Non-pigmented ciliary epithelial cell (primary cell): ENCODE data around the gene LDLRAD3.
A peak's percentile ranks its signal among the peaks of the same experiment; 100 is the strongest.

Experiments
- DNase-seq: peaks from one replicate; pipeline ENCODE4 v3.0.0-alpha.2; 2010; ENCODE audit warnings: low read depth

The LDLRAD3 gene

DNA sequence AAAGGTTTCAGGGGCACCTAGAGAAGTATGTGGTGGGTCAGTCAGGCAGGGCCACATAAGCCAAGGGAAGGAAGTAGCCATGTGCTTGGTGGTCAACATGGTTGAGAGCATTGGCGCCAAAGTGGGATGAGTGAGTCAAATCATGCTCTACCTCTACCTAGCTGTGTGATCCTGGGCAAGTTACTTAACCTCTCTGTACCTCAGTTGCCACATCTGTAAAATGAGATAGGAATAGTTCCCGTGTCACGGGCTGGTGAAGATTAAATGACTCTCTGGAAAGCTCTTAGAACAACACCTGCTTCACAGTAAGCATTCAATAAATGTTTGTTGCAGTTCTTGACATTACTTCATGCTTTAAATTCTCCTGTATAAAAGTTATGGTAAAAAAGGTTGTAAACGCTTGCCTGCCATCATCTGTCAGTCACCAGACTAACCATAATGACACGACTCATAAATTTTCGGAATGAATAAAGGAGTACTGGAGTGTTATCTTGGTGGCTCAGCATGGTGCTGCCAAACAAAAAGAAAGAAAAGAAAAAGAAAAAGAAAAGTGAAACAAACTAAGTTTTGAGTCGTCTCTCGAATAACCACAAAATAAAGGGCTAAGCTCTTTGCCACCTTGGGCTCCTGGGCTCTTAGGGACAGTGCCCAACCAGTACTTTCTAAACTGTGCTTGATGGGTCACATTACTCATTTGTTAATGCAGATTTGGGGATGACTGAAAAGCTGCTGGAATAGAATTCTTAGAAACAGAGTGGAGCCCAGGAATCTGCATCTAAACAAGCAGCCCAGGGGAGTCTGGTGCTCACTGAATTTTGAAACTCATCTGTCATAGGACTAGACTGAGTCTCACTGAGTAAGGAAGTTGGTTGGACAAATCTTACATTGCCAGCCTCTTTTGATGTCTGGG is 107.6 kb downstream of the LDLRAD3 start:
- no peak for DNase-seq

DNA sequence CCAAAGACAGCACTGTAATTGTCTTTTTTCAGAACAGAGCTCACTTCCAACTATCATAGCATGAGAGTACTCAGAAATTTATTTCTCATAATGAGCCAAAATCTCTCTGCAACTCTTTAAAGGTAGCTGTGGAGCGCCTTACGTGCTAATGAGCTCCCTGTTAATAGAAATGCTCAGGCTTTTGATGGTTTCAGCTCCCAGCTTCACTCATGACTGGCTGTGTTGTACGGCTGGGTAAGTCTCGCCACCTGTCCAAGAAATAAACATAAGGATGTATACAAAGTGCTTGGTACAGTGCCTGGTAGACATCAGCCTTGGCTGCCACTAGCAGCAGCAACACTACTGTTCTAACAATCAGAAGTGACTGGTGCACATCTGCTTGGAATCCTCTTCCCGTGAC is 109.4 kb downstream of the LDLRAD3 start:
- DNase-seq, result no peak

DNA sequence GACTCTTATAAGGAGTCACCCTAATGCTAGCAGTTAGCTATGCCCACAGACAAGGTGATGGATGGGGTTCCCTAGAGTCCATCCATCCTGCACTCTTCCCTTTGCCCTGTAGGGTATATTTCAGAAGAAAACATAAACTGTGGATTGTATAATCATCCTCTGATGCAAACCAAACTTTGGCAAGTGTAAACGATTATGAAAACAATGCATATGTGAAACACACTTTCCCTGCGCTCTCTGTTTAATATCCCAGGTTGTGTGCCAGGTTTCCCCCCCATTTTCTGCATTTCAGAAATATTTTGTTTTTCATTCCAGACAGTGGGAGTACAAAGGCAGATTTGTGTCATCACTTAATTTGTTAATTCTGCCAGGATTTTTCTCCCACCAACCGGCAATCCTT is 110.0 kb downstream of the LDLRAD3 start:
- DNase-seq, result no peak

DNA sequence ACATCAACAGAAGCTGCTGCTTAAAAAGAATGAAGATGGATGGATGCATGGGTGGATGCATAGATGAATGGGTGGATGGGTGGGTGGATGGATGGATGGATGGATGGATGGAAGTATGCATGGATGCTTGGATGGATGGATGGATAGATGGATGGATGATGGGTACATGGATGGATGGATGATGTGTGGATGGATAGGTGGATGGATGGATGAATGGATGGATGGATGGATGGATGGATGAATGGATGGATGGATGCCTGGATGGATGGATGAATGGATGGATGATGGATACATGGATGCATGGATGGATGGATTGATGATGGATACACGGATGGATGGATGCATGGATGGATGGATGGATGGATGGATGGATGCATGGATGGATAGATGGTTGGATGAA is 110.8 kb downstream of the LDLRAD3 start:
- no peak for DNase-seq

DNA sequence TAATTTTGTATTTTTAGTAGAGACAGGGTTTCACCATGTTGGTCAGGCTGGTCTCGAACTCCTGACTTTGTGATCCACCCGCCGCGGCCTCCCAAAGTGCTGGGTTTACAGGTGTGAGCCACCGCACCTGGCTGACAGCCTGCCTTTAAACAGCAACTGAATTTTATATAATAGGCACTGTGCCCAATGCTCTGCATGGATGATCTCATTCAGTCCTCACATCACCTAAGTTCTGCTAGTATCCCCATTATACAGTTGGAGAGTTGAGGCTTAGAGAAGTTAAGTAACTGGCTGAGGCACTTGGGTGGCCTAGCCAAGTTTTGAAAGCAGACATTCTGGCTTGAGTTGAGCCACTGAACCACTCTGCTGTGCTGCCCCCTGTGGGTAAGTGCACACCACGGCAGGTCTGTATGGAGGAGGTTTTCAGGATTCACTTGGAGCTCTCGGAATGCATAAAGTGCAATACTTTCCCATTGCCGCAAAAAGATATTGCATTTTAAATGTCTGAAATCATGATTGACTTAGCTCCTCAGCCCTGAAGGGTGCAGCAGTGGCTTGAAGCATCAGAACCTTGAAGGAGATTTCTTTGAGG is 112.4 kb downstream of the LDLRAD3 start:
- DNase-seq, result no peak

DNA sequence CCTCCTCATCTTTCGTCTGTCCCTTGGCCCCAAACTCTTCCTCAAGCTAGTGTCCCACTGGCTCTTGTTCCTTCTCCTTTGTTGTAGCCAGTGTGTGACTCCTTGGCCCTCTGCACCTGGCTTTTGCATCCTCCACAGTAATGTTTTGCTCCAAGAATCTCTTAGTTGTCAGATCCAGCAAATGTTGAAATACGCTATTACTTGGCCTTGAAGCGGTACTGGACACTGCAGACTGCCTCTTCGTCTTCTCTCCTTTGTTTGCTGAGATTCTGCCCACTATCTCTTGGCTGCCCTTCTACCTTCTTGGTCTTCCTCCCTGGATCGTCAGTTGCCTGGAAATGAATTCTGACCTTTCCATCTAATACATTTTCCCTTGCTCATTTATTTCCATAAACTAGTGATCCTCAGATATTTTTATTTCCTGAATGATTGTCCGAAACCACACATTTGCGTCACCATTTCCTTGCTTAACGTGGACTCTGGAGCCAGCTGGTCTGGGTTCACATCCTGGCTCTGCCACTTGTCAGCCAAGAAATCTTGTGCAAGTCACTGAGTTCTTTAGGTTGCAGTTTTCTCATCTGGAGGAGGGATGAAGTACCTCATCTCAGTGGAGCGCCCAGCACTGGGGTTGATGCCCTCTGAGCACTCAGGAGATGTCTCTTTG is 113.6 kb downstream of the LDLRAD3 start:
- no peak for DNase-seq

DNA sequence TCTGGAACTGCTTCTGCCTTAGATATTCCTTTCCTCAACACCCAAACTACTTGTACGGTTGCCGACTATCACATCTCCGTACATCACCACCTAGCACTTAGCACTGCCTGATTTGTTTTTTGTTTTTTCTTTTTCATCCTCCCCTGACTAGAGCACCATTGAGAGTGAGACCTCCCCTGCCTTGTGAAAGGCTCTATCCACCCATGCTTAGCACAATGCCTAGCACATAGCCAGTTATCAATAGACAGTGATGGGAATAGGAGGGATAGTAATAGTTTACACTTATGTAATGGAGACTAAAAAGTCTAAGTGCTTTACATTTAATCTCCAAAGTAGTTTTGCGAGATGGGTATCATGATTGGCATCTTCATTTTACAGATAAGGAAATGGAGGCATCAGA is 115.8 kb downstream of the LDLRAD3 start:
- no peak for DNase-seq

DNA sequence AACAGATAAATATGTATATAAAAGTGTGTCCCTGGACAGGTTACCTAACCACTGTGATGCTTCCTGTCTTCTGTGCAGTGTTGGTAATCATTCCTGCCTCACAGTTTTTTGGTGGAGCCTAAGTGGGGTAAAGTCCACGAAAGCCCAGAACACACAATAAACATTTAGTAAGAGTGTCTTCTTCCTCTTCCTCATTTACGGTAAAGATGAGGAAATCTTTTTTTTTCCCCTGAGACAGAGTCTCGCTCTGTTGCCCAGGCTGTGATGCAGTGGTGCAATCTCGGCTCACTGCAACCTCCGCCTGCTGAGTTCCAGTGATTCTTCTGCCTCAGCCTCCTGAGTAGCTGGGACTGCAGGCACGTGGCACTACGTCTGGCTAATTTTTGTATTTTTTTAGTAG is 117.1 kb downstream of the LDLRAD3 start:
- DNase-seq, result no peak

DNA sequence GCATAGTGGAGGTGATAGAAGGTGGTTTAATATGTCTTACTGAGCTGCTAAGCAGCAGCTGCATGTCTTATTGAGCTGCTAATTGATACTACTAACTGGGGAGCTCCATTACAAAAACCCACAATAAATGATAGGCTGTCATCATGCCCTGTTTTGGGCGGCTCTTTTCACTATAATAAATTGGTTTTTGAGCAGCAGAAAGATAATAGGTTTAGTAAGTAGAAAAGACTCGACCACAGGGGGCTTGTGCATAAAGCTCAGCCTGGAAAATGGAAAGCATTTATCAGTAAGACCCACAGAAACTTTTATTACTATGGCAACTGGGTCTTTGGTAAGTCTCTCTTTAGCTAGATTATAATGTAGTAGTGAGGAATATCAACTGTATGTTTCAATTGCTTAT is 117.6 kb downstream of the LDLRAD3 start:
- DNase-seq, result no peak

DNA sequence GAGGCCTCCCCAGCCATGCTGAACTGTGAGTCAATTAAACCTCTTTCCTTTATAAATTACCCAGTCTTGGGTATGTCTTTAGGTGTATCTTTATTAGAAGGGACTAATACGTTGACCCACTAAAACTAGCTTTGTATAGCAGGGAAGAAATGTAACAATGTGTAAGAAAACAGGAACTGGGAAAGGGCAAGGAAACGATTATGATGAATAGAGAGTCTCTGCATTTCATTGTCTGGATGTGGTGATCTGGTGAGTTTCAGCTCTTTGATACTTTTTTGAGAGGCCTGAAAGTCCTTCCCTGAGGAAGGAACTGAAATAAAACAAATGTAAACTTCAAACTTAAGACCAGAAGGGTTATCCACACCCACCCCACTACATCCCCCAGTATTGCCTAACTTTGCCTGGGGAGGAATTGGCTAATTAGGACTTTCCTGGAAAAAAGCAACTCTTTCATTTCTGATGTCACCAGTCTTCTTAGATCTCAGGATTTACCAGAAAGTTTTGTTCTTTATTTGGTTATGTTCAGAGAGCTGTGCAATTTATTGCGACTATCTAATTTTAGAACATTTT is 119.0 kb downstream of the LDLRAD3 start:
- no peak for DNase-seq

DNA sequence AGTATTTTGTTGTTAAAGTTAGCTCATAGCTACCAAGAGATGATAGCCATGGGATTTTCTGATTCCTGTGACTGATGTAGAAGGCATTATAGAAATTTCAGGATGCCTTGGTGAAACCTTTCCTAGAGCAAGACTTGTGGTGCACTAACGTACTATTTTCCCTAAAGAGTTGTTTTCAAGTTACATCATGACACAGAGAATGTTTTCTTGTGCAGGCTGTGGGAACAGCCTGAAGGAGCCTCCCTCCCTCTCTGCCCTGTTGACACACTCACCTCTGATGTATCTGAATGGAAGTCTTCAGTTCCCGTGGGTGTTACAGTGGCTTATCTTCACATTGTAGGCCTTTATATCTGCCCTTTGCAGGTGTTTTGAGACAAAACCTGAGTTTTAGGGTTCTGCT is 121.6 kb downstream of the LDLRAD3 start:
- DNase-seq, result peak; percentile 34

DNA sequence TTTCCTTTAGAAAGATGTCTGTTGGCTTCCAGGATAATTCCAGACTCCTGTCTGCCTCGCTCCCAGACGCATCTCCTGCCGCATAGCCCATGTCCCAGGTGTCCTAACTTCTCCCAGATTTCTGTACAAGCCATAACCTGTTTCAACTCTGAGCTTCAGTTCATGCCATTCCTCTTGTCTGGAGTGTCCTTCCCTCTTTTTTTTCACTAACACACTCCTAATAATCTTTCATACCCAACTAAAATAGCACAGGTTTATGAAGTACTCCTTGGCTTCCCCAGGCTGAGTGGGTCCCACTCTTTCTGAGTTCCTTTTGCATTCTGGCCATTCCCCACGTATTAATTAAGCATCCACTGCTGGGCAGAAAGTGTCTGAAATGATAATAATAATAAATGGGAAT is 123.0 kb downstream of the LDLRAD3 start:
- DNase-seq, result no peak

DNA sequence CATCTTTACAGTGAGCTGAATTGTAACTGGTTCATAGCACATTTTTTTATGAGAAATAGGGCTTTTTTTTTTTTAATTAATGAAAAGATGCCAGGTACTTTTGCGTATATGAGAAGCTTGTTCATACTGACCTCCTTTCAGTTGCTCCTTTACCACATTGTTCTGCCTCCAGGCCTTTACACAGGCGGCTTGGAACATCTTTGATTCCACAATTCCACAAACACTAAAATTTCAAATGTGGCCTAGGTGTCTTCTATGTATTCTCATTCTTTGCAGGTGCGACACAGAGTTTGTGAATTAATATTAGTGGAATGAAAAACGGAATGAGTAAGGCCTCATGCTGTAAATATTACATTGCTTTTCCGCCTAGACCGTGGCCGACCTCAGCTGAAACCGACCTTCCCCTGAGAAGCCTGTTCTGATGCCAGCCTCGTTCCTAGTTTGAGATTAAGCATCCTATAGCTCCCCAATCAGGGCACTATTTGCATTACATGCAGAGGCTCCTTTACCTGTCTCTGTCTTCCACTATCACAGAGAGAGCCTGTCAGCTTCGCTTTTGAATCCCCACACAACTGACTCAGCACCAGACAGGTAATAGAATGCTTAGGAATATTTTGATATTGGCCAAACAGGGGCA is 125.8 kb downstream of the LDLRAD3 start:
- no peak for DNase-seq

DNA sequence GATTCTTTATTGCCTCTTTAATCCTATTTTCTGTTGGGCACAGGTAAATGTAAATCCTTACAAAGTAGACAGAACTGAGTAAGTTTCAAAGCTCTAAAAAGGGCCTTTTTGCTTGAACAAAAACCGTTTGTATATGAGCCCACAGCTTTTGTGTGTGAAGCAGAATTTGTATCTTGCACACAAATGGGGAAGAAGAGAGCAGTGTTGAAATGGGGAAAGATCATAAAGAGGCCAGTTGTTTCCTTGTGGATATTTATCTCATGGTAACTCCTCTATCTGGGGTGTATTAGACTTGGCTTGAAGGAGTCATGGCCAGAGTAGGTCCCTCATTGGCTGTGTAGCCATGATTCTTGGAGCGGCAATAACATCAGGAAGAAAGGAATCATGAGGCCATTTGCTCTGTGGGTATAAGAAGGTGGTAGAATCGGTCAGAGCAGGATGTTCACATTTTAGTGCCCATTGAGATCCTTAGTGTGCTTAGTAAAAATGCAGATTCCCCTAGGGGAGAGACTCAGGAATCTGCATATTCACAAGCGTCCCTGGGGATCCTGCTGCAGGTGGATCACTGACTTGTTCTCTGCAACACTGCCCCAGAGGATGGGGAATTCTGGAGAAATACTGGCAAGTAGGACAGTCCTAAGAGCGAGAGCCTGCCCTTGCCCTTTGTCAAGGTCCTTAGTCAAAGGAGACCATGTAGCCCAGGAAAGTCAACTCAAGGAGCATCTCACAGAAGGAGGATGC is 126.5 kb downstream of the LDLRAD3 start:
- no peak for DNase-seq

DNA sequence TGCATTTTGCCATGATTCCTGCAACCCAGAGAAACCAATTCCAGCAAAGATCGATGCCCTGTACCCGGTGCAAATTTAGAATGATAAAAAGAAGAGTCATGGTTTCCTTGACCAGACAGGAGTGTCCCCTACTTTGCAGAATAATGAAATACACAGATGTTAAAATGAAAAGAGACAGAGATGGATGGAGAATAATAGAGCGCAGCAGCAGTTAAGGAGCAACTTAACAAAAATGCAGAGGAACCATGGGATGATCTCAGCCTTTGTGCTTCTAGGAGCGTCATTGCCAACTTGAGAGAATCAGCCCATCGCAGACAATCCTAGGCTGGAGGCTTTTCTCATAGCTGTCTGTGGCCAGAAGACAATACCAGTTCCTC is 127.1 kb downstream of the LDLRAD3 start:
- no peak for DNase-seq

DNA sequence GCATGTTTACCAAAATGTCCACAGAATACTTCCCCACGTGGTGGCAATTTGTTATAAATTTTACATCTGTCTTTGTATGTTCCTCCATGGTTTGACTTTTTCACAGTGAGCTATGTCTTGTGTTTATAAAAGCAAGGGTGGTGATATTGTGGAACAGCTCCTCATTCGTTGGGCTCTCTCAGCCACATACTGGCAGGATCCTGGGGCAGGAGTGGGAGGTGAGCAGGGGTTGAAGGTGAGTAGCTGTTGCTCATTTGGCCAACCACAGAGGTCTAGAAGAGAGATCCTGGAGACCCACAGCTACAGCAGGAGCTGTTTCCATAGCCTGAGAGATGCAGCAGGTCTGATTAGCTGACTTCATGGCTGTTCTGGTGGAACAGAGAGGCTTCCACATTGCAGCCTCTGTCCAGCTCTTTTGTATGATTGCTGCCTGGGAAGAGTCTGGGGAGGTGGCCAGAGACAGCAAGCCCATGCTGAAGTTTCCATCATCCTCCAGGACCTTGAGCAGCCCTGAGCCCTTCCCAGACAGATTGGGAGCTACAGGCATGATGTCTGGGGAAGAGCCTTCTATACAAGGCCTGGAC is 128.1 kb downstream of the LDLRAD3 start:
- DNase-seq, result no peak

DNA sequence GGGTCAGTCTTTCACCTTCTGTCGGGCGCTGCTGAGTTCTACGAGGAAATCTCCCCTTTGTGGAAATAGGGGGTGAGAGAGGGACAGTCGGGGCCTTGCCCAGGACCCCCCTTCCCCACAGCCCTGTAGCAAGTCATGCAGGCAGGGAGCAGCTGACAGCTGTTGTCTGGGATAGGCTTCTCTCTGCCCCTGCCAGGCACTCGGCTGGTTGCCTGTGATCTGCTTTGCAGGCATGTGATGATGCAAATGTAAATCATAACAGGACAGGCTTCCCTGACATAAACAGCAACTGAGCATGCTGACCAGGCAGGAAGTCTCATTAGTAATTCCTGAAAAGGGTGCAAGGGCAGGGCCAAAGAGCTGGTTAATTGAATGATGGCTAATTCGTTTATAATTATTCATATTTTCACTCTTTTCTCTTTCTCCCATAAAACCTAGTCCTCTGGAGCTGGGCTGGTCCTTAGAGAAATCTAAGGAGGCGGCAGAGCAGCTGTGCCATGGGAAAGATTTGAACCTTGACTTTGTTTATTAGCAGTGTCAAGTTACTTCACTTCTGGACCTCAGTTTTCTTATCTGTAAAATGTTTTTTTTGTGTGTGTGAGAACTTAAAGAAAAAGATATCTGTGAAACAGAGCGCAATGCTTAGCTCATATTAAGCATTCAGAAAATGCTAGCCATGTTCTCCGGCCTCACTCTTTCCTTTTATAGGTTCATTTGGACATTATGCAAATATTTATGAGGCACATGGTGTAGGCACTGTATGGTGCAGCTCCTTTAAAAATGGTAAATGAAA is 129.7 kb downstream of the LDLRAD3 start:
- no peak for DNase-seq

DNA sequence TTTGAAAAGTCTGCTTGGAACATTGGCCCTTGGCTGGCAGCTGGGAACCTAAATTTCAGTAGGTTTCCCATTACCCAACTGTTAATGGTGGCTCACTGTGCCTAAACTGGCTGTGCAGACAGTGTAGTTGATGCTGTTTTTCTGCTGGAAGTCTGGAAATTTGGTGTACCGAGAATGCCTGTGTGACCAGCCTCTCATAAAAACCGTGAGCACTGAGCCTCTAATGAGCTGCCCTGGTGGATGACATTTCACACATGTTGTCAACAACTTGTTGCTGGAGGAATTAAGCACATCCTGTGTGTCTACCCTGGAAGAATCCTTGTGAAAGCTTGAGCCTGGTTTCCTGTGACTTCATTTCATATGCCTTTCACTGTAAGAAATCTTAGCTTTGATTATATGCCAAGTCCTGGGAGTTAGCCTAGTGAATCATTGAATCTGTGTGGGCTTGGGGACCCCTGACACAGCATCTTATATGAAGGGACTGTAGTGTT is 131.1 kb downstream of the LDLRAD3 start:
- DNase-seq, result peak; percentile 83

DNA sequence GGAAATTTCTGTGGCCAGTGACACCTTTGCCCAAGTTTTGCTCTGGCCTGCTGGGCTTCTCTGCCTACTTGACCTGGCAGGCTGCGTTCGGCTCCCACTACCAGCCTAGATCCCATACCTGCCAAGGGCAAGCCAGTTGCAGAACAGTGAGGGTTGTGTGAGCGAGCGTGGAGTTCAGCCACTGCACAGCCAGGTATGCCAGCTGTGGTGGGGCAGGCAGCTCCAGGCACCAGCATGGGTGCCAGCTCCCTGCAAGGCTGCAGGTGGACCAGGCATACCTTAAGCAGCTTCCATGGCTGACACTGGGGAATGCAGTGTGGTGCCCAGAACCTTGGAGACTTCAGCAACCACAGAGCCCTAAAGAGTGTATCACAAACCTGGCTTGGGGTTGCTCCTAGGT is 133.5 kb downstream of the LDLRAD3 start:
- DNase-seq, result no peak
